8988T (cell line): ENCODE results near the gene NFKBIZ.

Experiments used
- DNase-seq: peaks from one replicate; pipeline ENCODE4 v3.0.0; 2011

Gene NFKBIZ

GRCh38 chr3:101848754-101849713, at the start of gene NFKBIZ:
TSS of gene NFKBIZ (plus strand) at chr3:101849514. CDS start at chr3:101849629, 115 bp downstream.
- DNase-seq, result peak; percentile 92

GRCh38 chr3:101801174-101801573, 48.1 kb upstream of the NFKBIZ start:
- no peak for DNase-seq

DNA sequence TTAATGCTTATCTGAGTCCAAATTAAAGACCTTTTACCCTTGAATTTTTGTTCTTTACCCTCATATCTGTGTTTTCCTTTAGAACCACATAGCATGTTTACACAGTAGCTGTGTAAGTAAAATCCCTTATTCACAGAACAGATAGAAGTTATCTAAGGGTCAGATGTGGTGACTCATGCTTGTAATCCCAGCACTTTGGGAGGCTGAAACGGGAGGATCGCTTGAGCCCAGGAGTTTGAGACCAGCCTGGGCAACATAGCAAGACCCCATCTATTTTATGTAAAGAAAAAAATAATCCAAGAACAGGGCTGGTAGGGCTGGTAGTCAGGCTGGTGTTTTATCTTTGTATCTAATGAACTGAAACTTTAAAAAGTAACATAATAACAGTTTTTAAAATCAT, 47.1 kb upstream of the NFKBIZ start:
- DNase-seq, result no peak

DNA sequence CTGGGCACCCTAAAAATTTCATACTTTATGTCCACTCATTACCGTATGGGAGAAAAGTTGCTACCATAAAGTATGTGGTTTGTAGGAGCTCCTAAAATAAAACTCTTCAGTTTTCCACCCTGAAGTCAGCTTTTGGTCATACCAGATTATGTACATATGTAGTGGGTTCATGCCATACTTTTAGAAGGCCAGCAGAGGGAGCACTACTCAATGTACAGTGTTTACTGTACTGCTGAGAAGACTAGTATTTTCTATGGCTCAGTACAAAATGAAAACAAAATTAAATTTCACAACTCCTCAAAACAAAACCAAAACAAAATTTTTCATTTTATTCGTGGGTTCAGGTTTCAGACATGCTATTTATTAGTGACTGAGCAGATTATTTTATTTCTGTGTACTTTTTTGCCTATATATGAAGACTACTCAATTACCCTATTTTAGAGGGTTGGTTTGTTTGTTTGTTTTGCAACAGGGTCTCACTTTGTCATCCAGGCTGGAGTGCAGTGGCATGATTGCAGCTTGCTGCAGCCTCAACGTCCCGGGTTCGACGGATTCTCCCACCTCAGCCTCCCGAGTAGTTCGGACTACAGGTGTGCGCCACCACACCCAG, 46.0 kb upstream of the NFKBIZ start:
- DNase-seq, result no peak

DNA sequence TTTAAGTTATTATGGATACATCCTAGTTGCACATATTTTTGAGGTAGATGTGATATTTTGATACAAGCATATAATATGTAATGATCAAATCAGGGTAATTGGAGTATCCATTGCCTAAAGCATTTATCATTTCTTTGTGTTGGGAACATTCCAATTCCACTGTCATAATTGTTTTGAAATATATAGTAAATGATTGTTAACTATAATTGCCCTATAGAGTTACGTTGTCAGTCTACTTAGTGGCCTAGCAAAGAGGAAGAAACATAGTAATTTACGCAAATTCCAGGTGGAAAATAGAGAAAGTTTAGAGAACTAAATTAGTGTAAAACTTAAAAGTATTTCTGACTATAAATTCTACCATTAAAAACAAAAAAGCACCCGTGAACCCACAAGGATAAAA, 45.4 kb upstream of the NFKBIZ start:
- no peak for DNase-seq

- no peak for DNase-seq
These were observed 42.8 kb upstream of the NFKBIZ start for GRCh38 chr3:101806491-101806890.

DNA sequence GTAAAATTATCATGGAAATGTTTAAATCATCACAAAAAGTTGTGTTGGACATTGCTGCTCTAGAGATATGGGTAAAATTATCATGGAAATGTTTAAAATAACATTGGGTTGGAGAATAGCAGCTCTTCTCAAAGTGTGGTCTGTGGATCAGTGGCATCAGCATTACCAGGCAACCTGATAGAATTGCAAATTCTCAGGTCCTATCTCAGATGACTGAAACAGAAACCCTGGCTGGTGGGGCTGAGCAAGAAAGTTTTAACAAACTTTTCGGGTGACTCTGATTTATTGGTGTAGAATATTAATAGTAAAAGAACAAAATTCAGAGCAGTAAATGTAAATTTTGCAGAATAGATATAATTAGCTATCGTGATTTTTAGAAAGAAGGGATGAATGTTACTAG, 41.4 kb upstream of the NFKBIZ start:
- no peak for DNase-seq

DNA sequence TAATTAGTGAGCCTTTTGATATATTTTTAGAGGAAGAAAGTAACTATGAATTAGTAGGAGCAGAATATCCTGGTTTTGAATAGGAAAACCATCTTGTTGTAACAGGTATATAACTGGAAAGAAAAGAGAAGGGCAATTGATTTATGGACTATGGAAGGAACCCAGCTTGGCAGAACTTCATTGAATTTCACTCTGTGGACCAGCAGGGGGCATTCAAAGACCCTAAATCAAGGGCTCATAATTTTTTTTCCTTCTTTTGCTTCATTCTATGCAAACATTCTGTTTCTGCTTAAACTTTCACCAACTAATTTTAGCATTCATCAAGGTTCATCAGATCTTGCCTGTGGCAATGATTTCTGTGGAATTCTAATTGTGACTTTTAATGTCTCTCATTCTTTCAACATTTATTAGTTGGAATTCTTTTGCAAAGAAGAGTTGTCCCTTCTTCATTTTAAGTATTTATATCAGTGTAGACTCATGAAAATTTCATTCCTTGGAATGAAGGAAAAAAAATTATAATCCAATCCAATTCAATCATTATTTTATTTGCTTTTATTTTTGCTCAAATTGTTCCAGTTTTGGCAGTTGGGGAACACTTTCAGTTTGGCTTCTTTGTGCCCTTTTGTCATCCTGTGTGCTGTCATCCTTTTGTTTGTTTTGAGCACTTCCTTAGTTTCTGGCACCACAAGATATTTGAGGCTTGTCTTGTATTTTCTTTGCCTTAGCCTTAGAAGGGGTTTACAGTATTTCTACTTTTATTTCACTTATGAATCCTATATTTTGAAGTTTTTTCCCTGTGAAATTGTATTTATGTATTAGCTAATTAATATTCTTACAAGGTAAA, 39.9 kb upstream of the NFKBIZ start:
- DNase-seq, result no peak

DNA sequence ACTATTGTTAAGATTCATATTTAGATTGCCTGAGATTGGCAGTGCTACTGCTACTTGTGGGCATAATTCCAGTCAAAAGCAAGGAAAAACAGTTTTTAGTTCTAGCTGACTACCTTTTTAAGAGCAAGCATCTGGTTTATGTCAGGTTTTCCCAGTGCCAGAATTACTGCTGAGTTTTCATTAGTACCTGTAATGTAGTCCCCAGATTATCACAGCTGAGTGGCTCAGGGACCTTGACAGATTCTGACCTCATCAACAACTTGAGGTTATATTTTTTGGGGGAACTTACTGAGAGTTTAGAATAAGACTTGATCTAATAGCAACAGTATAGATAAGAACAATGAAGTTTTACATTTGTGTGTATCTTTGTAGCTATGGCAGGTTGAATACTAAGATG, 39.3 kb upstream of the NFKBIZ start:
- no peak for DNase-seq

GRCh38 chr3:101811875-101812274, 37.4 kb upstream of the NFKBIZ start:
- DNase-seq, result no peak

DNA sequence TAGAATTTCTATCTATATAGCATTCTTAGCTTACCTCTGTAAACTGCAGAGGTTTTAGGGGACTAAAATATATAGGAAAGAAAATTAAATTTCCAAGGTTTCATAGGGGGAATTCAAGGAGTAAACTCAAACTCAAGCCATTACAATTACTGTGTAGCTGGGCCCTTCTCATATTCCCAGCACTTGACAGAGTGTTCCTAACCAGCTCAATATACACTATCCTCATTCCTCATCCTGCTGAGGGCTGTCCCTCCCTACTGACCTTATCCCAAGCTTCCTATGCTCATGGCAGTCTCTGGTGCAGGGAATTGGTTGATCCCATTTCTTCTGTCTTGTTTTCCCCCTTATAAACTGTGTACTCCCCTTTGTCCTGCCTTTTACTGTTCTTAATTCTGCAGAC, 36.4 kb upstream of the NFKBIZ start:
- DNase-seq, result no peak

DNA sequence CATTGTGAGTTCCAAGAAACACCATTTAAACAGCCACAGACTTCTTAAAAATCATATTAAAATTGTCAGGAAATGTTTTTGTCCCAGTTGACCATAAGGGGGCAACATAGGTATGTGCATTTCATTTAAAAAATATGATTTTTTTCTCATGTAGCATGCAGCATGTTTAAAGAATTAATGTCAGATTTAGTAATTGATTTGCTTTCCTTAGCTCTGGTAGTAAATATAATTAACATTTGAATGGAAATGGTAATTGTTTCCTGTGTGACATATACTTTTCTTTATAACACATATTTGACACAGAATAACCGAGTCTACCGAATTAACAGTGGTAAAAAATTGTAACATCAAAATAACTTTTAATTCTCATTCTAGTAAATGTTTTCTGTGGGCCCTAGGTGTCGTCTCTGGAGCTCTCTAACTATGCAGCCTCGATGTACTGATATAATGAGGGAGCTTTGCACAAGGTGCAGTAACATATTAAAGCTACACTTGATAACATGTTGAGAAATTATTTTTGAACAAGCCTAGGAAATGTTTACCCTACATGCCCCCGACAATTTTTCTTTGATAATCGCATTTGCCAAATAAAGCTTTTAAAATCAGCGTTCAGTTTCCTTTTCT, 35.4 kb upstream of the NFKBIZ start:
- DNase-seq, result no peak

DNA sequence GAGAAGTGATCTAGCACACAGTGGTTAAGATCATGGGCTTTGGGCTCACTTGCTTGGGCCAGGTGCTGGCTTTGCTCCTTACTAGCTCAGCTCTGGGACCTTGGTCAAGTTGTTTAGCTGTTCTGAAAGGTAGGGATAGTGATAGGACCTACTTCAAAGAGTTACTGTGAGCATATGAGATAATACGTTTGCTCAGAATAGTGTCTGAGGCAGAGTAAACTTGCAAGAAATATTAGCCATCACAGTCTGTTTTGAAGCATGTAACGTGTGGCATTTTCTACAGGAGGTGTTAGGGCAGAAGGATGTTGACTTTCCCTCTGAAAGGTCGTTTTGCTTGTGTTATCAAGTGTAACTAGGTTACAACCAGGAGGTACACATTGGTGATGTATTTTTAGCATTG, 34.5 kb upstream of the NFKBIZ start:
- no peak for DNase-seq

- DNase-seq, result no peak
These were observed 32.8 kb upstream of the NFKBIZ start for GRCh38 chr3:101816215-101817149.

DNA sequence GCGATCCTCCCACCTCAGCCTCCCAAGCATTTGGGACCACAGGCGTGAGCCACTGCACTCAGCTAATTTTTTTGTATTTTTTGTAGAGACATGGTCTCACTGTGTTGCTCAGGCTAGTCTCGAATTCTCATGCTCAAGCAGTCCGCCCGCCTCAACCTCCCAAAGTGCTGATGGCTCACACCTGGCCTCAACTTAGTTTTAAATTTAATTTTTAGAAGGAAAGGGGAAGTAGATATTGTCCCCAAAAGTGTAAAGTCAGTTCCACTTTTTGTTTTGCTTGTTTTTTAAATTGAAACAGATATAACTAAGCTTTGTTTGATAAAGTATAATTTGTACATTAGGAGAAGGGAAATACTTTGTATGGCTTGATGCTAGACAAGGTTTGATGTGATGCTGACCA, 31.3 kb upstream of the NFKBIZ start:
- no peak for DNase-seq

DNA sequence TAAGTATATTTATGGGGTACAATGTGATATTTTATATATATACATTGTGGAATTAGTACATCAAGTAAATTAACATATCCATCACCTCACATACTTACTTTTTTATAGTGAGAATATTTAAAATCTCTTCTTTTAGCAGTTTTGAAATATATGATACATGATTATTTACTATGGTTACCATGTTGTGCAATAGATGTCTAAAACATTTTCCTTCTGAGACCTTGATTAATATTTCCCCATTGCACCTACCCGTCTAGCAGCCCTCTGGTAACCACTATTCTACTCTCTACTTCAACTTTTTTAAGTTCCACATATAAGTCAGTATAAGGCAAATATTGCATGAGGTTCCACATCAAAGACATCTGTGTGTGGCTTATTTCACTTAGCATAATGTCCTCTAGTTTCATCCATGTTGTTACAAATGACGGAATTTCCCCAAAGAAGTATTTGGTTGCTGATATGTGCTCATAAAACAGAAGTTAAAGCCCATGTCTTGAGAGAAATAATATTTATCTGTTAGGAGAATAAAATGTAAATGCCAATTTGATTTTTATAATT, 29.6 kb upstream of the NFKBIZ start:
- DNase-seq, result no peak

DNA sequence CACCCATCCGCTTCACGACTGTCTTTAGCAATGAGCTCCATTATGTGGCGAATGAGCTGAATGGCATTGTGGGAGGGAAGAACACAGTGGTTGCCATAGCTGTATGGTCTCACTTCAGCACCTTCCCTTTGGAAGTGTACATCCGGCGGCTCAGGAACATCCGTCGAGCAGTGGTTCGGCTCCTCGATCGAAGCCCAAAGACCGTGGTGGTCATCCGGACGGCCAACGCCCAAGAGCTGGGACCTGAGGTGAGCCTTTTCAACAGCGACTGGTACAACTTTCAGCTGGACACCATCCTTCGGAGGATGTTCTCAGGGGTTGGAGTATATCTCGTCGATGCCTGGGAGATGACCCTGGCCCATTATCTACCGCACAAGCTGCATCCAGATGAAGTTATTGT, 27.8 kb upstream of the NFKBIZ start:
- no peak for DNase-seq

DNA sequence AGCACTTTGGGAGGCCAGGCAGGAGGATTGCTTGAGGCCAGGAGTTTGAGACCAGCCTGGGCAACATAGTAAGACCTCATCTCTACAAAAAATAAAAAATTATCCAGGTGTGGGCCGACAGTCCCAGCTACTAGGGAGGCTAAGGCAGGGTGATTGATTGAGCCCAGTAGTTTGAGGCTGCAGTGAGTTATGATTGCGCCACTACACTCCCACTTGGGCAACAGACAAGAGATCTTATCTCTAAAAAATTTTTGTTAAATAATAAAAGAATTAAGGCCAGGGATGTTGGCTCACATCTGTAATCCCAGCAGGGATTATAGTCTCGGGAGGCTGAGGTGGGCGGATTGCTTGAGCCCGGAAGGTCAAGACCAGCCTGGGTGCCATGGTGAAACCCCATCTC, 25.8 kb upstream of the NFKBIZ start:
- DNase-seq, result no peak

DNA sequence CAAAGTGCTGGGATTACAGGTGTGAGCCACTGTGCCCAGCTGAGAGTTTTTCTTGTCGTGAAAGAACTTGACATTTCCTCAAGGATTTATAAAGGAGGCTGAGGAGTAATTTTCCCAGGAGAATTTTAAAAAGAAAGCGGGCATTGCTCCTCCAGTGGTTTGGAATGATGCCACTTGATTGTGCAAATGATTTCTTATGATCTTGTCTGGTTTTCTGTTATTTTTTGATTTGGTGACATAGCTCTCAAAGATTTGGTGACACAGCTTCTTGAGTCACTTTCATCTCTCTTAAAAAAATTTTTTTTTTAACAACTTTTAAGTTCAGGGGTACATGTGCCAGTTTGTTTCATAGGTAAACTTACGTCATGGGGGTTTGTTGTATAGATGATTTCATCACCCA, 24.6 kb upstream of the NFKBIZ start:
- no peak for DNase-seq

GRCh38 chr3:101825904-101826445, 23.3 kb upstream of the NFKBIZ start:
- DNase-seq, result no peak
